ENCODE measurements around the gene NF2.

DNA sequence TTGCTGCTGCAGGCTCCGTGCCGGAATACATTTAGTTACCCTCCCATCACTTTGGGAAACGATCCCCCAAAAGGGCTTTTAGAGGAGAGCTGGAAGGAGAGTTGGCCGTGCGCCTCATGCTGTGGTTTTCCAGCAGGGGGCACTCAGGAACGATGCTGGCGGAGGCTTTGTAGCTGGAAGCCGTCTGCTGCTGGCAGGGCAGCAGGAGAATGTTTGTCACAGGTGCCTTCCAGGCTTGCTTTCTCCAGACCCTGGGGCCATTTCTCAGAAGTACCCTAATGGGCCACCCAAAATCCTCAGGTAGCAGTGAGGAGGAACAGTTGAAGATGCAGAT, 86.4 kb downstream of the NF2 start:
- TF ChIP-seq TAF1 (IDR thresholded peaks at IDR 0.05; ENCODE audit: low read depth, low read length) (no peak), EP300 (IDR thresholded peaks at IDR 0.05; ENCODE audit: borderline replicate concordance in 1 of 2, low read depth in 2 of 2, low read length in 2 of 2) (no peak), CHD1 (IDR thresholded peaks at IDR 0.05; ENCODE audit: low read depth, low read length) (no peak), SIN3A (conservative IDR thresholded peaks at IDR 0.05 in 1 of 2, IDR thresholded peaks at IDR 0.05 in 1 of 2; ENCODE audit: low read depth in 1 of 2, low read length in 2 of 2) (no peak), TEAD4 (IDR thresholded peaks at IDR 0.05; ENCODE audit: low read depth, low read length) (no peak), JUND (IDR thresholded peaks at IDR 0.05; ENCODE audit: low read length) (0 out of 2 replicates have a peak, but pooled peaks have one; percentile 13), POLR2AphosphoS5 (IDR thresholded peaks at IDR 0.05; ENCODE audit: low read depth, low read length) (no peak), POU5F1 (IDR thresholded peaks at IDR 0.05; ENCODE audit: low read depth, low read length) (no peak)
- TF ChIP-seq, protein P1, sequence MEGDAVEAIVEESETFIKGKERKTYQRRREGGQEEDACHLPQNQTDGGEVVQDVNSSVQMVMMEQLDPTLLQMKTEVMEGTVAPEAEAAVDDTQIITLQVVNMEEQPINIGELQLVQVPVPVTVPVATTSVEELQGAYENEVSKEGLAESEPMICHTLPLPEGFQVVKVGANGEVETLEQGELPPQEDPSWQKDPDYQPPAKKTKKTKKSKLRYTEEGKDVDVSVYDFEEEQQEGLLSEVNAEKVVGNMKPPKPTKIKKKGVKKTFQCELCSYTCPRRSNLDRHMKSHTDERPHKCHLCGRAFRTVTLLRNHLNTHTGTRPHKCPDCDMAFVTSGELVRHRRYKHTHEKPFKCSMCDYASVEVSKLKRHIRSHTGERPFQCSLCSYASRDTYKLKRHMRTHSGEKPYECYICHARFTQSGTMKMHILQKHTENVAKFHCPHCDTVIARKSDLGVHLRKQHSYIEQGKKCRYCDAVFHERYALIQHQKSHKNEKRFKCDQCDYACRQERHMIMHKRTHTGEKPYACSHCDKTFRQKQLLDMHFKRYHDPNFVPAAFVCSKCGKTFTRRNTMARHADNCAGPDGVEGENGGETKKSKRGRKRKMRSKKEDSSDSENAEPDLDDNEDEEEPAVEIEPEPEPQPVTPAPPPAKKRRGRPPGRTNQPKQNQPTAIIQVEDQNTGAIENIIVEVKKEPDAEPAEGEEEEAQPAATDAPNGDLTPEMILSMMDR (IDR thresholded peaks at IDR 0.05; ENCODE audit: control extremely low read depth in 1 of 3, insufficient read depth in 1 of 3, low read depth in 1 of 3, low read length in 3 of 3): peak; percentile 78 to 89 (median 89)
